ENCODE results near the gene STPG1.
A peak's percentile ranks its signal among the peaks of the same experiment; 100 is the strongest.

The STPG1 gene

GRCh38 chr1:24415334-24415909, 1.8 kb upstream of the STPG1 start, which contains the start of gene NIPAL3 (continued):
- TF ChIP-seq ZBTB44 (tag by site-specific recombination; IDR thresholded peaks at IDR 0.05), result no peak
- 0 out of 2 replicates have a peak, but pooled peaks have one; percentile 20 for TF ChIP-seq ZBTB11 (tag by site-specific recombination; conservative IDR thresholded peaks at IDR 0.05; ENCODE audit: low read depth)
- TF ChIP-seq ZNF157 (tag by site-specific recombination; IDR thresholded peaks at IDR 0.05), result no peak
- 0 out of 2 replicates have a peak, but pooled peaks have one; percentile 12 for TF ChIP-seq ZNF629 (tag by site-specific recombination; IDR thresholded peaks at IDR 0.05)
- TF ChIP-seq ZNF704 (tag by site-specific recombination; IDR thresholded peaks at IDR 0.05), result no peak
- peak; percentile 18; the same call in 1 of the 2 replicates for TF ChIP-seq ZNF501 (tag by site-specific recombination; IDR thresholded peaks at IDR 0.05)
- TF ChIP-seq ZNF791 (tag by site-specific recombination; IDR thresholded peaks at IDR 0.05), result no peak
- TF ChIP-seq GLI2 (tag by site-specific recombination; IDR thresholded peaks at IDR 0.05; ENCODE audit: borderline replicate concordance, low read depth), result no peak
- TF ChIP-seq ZBTB48 (tag by site-specific recombination; IDR thresholded peaks at IDR 0.05), result peak; percentile 91
- no peak for TF ChIP-seq ZNF621 (tag by site-specific recombination; IDR thresholded peaks at IDR 0.05)
- TF ChIP-seq ZNF639 (tag by site-specific recombination; IDR thresholded peaks at IDR 0.05), result peak; percentile 31; the same call in 1 of the 2 replicates
- TF ChIP-seq ZNF24 (tag by site-specific recombination; IDR thresholded peaks at IDR 0.05), result no peak; the same call in 1 of the 2 replicates
- TF ChIP-seq ZNF843 (tag by site-specific recombination; IDR thresholded peaks at IDR 0.05), result peak; percentile 45; the same call in 1 of the 2 replicates
- TF ChIP-seq TRIM28 (IDR thresholded peaks at IDR 0.05; ENCODE audit: borderline replicate concordance, low read length), result peak; percentile 82; the same call in 1 of the 2 replicates
- TF ChIP-seq ZNF37A (tag by site-specific recombination; IDR thresholded peaks at IDR 0.05), result no peak
- TF ChIP-seq ZEB2 (tag by site-specific recombination; IDR thresholded peaks at IDR 0.05), result peak; percentile 98
- TF ChIP-seq ZNF398 (tag by site-specific recombination; IDR thresholded peaks at IDR 0.05), result no peak
- no peak for TF ChIP-seq ZNF596 (tag by site-specific recombination; IDR thresholded peaks at IDR 0.05)
- TF ChIP-seq ZNF645 (tag by site-specific recombination; IDR thresholded peaks at IDR 0.05), result no peak
- TF ChIP-seq ZNF658 (tag by site-specific recombination; IDR thresholded peaks at IDR 0.05), result no peak
- TF ChIP-seq KLF9 (tag by site-specific recombination; IDR thresholded peaks at IDR 0.05; ENCODE audit: low read depth), result no peak
- no peak for TF ChIP-seq SALL2 (tag by site-specific recombination; IDR thresholded peaks at IDR 0.05; ENCODE audit: borderline replicate concordance)
- 0 out of 2 replicates have a peak, but pooled peaks have one; percentile 37 for TF ChIP-seq ZNF580 (tag by site-specific recombination; IDR thresholded peaks at IDR 0.05)
- TF ChIP-seq ZBTB10 (tag by site-specific recombination; IDR thresholded peaks at IDR 0.05), result no peak
- TF ChIP-seq SETDB1 (IDR thresholded peaks at IDR 0.05; ENCODE audit: insufficient read length, low read length), result no peak
- peak; percentile 53 for TF ChIP-seq ZBTB20 (tag by site-specific recombination; IDR thresholded peaks at IDR 0.05)

Measured in HEK293 (cell line).